K562 (cell line): ENCODE measurements around the gene GUCY2D.
A peak's percentile ranks its signal among the peaks of the same experiment; 100 is the strongest.

Source experiments
- CBX5 ChIP-seq: IDR thresholded peaks from 2 replicates; pipeline ENCODE4 v1.6.1; 2014; ENCODE audit warnings: low read depth, borderline replicate concordance
- CREB1 ChIP-seq, 2 experiments: sonication (generic) in 1 of 2; formaldehyde crosslinking in 1 of 2; IDR thresholded peaks; 2 replicates each; pipeline versions ENCODE4 v1.6.1 to v1.8.0; 2012 to 2022; ENCODE audit warnings: inconsistent platforms in 1 of 2, mild to moderate bottlenecking in 1 of 2, missing genetic modification reagents in 1 of 2, moderate library complexity in 1 of 2
- ELF1 ChIP-seq: fragments of 200-800 bp; sonication (Bioruptor generic); IDR thresholded peaks from 2 replicates; pipeline ENCODE4 v1.6.1; 2016; ENCODE audit warnings: missing genetic modification characterization, missing compliant biosample characterization
- FIP1L1 ChIP-seq: fragments of 200-400 bp; formaldehyde crosslinking; IDR thresholded peaks from 2 replicates; pipeline ENCODE4 v1.6.1; 2018; ENCODE audit warnings: mild to moderate bottlenecking, low read depth, low read length; ENCODE audit not compliant: poor library complexity, severe bottlenecking
- MAX ChIP-seq: sonication (generic); formaldehyde crosslinking; IDR thresholded peaks from 2 replicates; pipeline ENCODE4 v1.9.0; 2022; ENCODE audit warnings: mild to moderate bottlenecking, missing genetic modification reagents
- MYC ChIP-seq, 2 experiments: fragments of 250-450 bp in 1 of 2; sonication (Bioruptor Pico) in 1 of 2; IDR thresholded peaks; 2 replicates each; pipeline versions ENCODE4 v1.5.1 to v1.6.1; 2012 to 2021; ENCODE audit warnings: low read depth in 2 of 2, borderline replicate concordance in 1 of 2, improper control_type of control experiment in 1 of 2, low read length in 1 of 2, mild to moderate bottlenecking in 1 of 2, moderate library complexity in 1 of 2
- POLR2A ChIP-seq: fragments of 450-650 bp; conservative IDR thresholded peaks from 2 replicates; pipeline ENCODE4 v1.6.1; 2016
- RAD21 ChIP-seq, 2 experiments: fragments of 250-450 bp in 1 of 2; fragments of 450-650 bp in 1 of 2; sonication (Bioruptor Pico) in 1 of 2; formaldehyde crosslinking in 1 of 2; IDR thresholded peaks in 1 of 2; conservative IDR thresholded peaks in 1 of 2; 2 replicates each; pipeline versions ENCODE4 v1.4.0 to v1.8.0; 2020 to 2022; ENCODE audit warnings: mild to moderate bottlenecking in 2 of 2, moderate library complexity in 1 of 2
- ZKSCAN8 ChIP-seq: fragments of 200-800 bp; sonication (Bioruptor generic); IDR thresholded peaks from 2 replicates; pipeline ENCODE4 v1.6.1; 2016; ENCODE audit warnings: missing genetic modification characterization, missing compliant biosample characterization
- ZNF384 ChIP-seq: IDR thresholded peaks from 2 replicates; pipeline ENCODE4 v1.6.1; 2012; ENCODE audit warnings: low read depth, low read length, improper control_type of control experiment
- ZNF445 ChIP-seq: fragments of 250-450 bp; sonication (Bioruptor Pico); IDR thresholded peaks from 2 replicates; pipeline ENCODE4 v1.4.0; 2020; ENCODE audit warnings: low read depth, mild to moderate bottlenecking, moderate library complexity

- TF ChIP-seq ZNF445 (CRISPR knock-in tag) (no peak), CREB1 (IDR thresholded peaks at IDR 0.05) (no peak), CREB1 (CRISPR knock-in tag; IDR thresholded peaks at IDR 0.05) (no peak), CBX5 (no peak), RAD21 (CRISPR knock-in tag; conservative IDR thresholded peaks at IDR 0.05 in 1 of 2, IDR thresholded peaks at IDR 0.05 in 1 of 2) (peak; percentile 76), MYC (IDR thresholded peaks at IDR 0.05; ENCODE audit: low read depth, low read length) (peak; percentile 60; the same call in 1 of the 2 replicates), MYC (CRISPR knock-in tag; IDR thresholded peaks at IDR 0.05; ENCODE audit: borderline replicate concordance, low read depth) (no peak), POLR2A (no peak), MAX (no peak), ZNF384 (no peak), ELF1 (tag) (no peak), FIP1L1 (no peak), ZKSCAN8 (CRISPR knock-in tag) (no peak)
These were observed 13.7 kb upstream of the GUCY2D start for GRCh38 chr17:7988750-7989178.
